HCT116 (cell line): Measurements from ENCODE around the gene HBB. TPM values are rescaled to one million over a fixed set of nuclear protein-coding genes. Genes with fewer than 3 reads are reported as not detected.

Source experiments
- ATAC-seq: fragments of 200-7000 bp; cut with Tn5 transposase; 2 replicates; pipeline ENCODE4 v1.9.1; 2020; ENCODE audit warnings: mild to moderate bottlenecking, moderate library complexity
- BruUV-seq: library from RNA; stranded (reverse); fragments of 400-500 nt; replicated peaks from 2 replicates; lab custom pipeline; 2021; lab: Mats Ljungman, UMichigan
- CTCF ChIA-PET: fragments of 300-600 bp; sonication (Branson Sonifier 250); formaldehyde crosslinking; loops from one replicate; lab custom pipeline; 2021; ENCODE audit warnings: antibody characterized with exemption; lab: Charles Lee
- POLR2A ChIA-PET: fragments of 300-600, 350-600 bp; sonication (Branson Sonifier 250); formaldehyde crosslinking; loops from one replicate; lab custom pipeline; 2021; ENCODE audit warnings: antibody characterized with exemption; lab: Charles Lee
- RAD21 ChIA-PET, 2 experiments: fragments of 300-600 bp; sonication (Branson Sonifier 250); formaldehyde crosslinking; loops; one replicate each; lab custom pipeline; 2023; ENCODE audit warnings: low total read pairs in 2 of 2; ENCODE audit not compliant: uncharacterized antibody in 2 of 2, unreplicated experiment in 2 of 2, low non-redundant PET in 1 of 2; lab: Charles Lee
- DNase-seq: peaks from one replicate; pipeline ENCODE4 v3.0.0-alpha.2; 2010; ENCODE audit warnings: low read depth, low spot score
- H2AFZ ChIP-seq: fragments of 200-600 bp; shearing (Covaris generic), sonication (generic); 2 replicates; pipeline ENCODE4 v1.6.1; 2017; ENCODE audit warnings: low read depth, mixed run types, mixed read lengths, antibody characterized with exemption, low read length; ENCODE audit not compliant: poor library complexity, severe bottlenecking
- H3K27ac ChIP-seq: 2 replicates; pipeline ENCODE4 v1.5.1; 2012; ENCODE audit warnings: low read depth, low read length
- H3K27me3 ChIP-seq: fragments of 200-600 bp; sonication (generic); 2 replicates; pipeline ENCODE4 v1.6.1; 2016; ENCODE audit warnings: mixed run types, low read length, mixed read lengths; ENCODE audit not compliant: insufficient read depth
- H3K36me3 ChIP-seq, 2 experiments: fragments of 200-500 bp in 1 of 2; fragments of 200-600 bp in 1 of 2; sonication (Bioruptor generic) in 1 of 2; sonication (generic) in 1 of 2; 2 replicates each; pipeline versions ENCODE4 v1.5.1 to v1.6.1; 2014 to 2016; ENCODE audit warnings: low read length in 2 of 2, inconsistent platforms in 1 of 2, mixed read lengths in 1 of 2, mixed run types in 1 of 2; ENCODE audit not compliant: insufficient read depth in 2 of 2, control insufficient read depth in 1 of 2
- H3K4me1 ChIP-seq, 2 experiments: fragments of 200-600 bp in 1 of 2; sonication (generic) in 1 of 2; 2 replicates each; pipeline versions ENCODE4 v1.5.1 to v1.6.1; 2012 to 2017; ENCODE audit warnings: low read length in 2 of 2, inconsistent platforms in 1 of 2, mild to moderate bottlenecking in 1 of 2, mixed read lengths in 1 of 2, mixed run types in 1 of 2, moderate library complexity in 1 of 2; ENCODE audit not compliant: insufficient read depth in 2 of 2, control insufficient read depth in 1 of 2
- H3K4me2 ChIP-seq: fragments of 200-600 bp; sonication (generic); 2 replicates; pipeline ENCODE4 v1.6.1; 2017; ENCODE audit warnings: mixed run types, low read length, mixed read lengths
- H3K4me3 ChIP-seq, 2 experiments: fragments of 200-600 bp in 1 of 2; sonication (generic) in 1 of 2; replicated peaks in 1 of 2; 2 replicates each; pipeline ENCODE4 v1.5.1; 2011 to 2016; ENCODE audit warnings: low read length in 2 of 2, control low read depth in 1 of 2, low read depth in 1 of 2, mild to moderate bottlenecking in 1 of 2, mixed read lengths in 1 of 2, mixed run types in 1 of 2
- H3K79me2 ChIP-seq: fragments of 200-600 bp; sonication (generic); 2 replicates; pipeline ENCODE4 v1.6.1; 2017; ENCODE audit warnings: mild to moderate bottlenecking, mixed run types, low read length, moderate library complexity, mixed read lengths; ENCODE audit not compliant: insufficient read depth
- H3K9ac ChIP-seq: fragments of 200-600 bp; sonication (generic); 2 replicates; pipeline ENCODE4 v1.6.1; 2016; ENCODE audit warnings: low read length, mixed read lengths
- H3K9me2 ChIP-seq: fragments of 200-600 bp; sonication (generic), shearing (Covaris generic); 2 replicates; pipeline ENCODE4 v1.6.1; 2017; ENCODE audit warnings: mixed run types, mild to moderate bottlenecking, moderate library complexity; ENCODE audit not compliant: insufficient read depth
- H3K9me3 ChIP-seq, 2 experiments: fragments of 200-500 bp in 1 of 2; fragments of 200-600 bp in 1 of 2; sonication (Bioruptor generic) in 1 of 2; sonication (generic) in 1 of 2; 2 replicates each; pipeline ENCODE4 v1.6.1; 2014 to 2017; ENCODE audit warnings: low read length in 2 of 2, mixed read lengths in 2 of 2, inconsistent platforms in 1 of 2, low read depth in 1 of 2, mild to moderate bottlenecking in 1 of 2, mixed run types in 1 of 2, moderate library complexity in 1 of 2; ENCODE audit not compliant: control insufficient read depth in 1 of 2, insufficient read depth in 1 of 2
- H4K20me1 ChIP-seq: fragments of 200-600 bp; sonication (generic), shearing (Covaris generic); 2 replicates; pipeline ENCODE4 v1.6.1; 2017; ENCODE audit warnings: mixed run types, mild to moderate bottlenecking, moderate library complexity; ENCODE audit not compliant: insufficient read depth
- CEBPB ChIP-seq: IDR thresholded peaks from 2 replicates; pipeline ENCODE4 v1.6.1; 2012; ENCODE audit warnings: low read depth
- CTCF ChIP-seq, 3 experiments: fragments of 200-600 bp in 1 of 3; sonication (generic) in 1 of 3; IDR thresholded peaks in 2 of 3; conservative IDR thresholded peaks in 1 of 3; 2 replicates each; pipeline ENCODE4 v1.5.1; 2012 to 2017; ENCODE audit warnings: low read depth in 2 of 3, low read length in 2 of 3, antibody characterized with exemption in 1 of 3, borderline replicate concordance in 1 of 3, control low read depth in 1 of 3, mild to moderate bottlenecking in 1 of 3, mixed read lengths in 1 of 3, mixed run types in 1 of 3, moderate library complexity in 1 of 3; ENCODE audit not compliant: insufficient read depth in 1 of 3
- EZH2 ChIP-seq: fragments of 200-600 bp; sonication (generic); IDR thresholded peaks from 2 replicates; pipeline ENCODE4 v1.6.1; 2017; ENCODE audit warnings: antibody characterized with exemption, mixed run types
- EZH2phosphoT487 ChIP-seq: fragments of 200-600 bp; IDR thresholded peaks from 2 replicates; pipeline ENCODE4 v1.6.1; 2018; ENCODE audit warnings: antibody characterized with exemption, borderline replicate concordance
- FOSL1 ChIP-seq: IDR thresholded peaks from 2 replicates; pipeline ENCODE4 v1.6.1; 2012; ENCODE audit warnings: low read depth
- JUND ChIP-seq: IDR thresholded peaks from 2 replicates; pipeline ENCODE4 v1.6.1; 2012
- MAX ChIP-seq: IDR thresholded peaks from 2 replicates; pipeline ENCODE4 v1.6.1; 2012
- POLR2A ChIP-seq: IDR thresholded peaks from 2 replicates; pipeline ENCODE4 v1.7.0; 2011; ENCODE audit warnings: borderline replicate concordance; ENCODE audit not compliant: insufficient read depth, insufficient read length; ENCODE audit errors: extremely low read depth
- REST ChIP-seq: IDR thresholded peaks from 2 replicates; pipeline ENCODE4 v1.6.1; 2012; ENCODE audit warnings: low read depth
- SIN3A ChIP-seq: IDR thresholded peaks from 2 replicates; pipeline ENCODE4 v1.6.1; 2012; ENCODE audit warnings: low read depth
- YY1 ChIP-seq: IDR thresholded peaks from 2 replicates; pipeline ENCODE4 v1.6.1; 2011; ENCODE audit warnings: low read length, low read depth, moderate library complexity, mild to moderate bottlenecking; ENCODE audit not compliant: insufficient replicate concordance; ENCODE audit errors: extremely low read depth
- ZBTB33 ChIP-seq: IDR thresholded peaks from 2 replicates; pipeline ENCODE4 v1.6.1; 2011; ENCODE audit warnings: mild to moderate bottlenecking, low read length, moderate library complexity; ENCODE audit not compliant: insufficient replicate concordance; ENCODE audit errors: extremely low read depth
- ZNF274 ChIP-seq: fragments of 200-500 bp; sonication (Bioruptor generic); IDR thresholded peaks from 2 replicates; pipeline ENCODE4 v1.6.1; 2014; ENCODE audit warnings: mild to moderate bottlenecking, low read depth, low read length, inconsistent platforms
- intact Hi-C: fragments of 100-400 bp; cut with micrococcal nuclease; formaldehyde crosslinking; loops from 2 replicates; pipeline ENCODE4 v1.10.0; 2022
- total RNA-seq: library from RNA; stranded (reverse); gene quantifications from one replicate; pipeline ENCODE4 v1.2.1, GENCODE V29; 2021; ENCODE audit not compliant: unreplicated experiment

Gene HBB
- total RNA-seq, 1 experiment from 2014 or later: not detected

- no peak for TF ChIP-seq REST
Measured at GRCh38 chr11:5196067-5196466, 30.8 kb downstream of the HBB start (continued).

- no peak for ATAC-seq
Measured at GRCh38 chr11:5192738-5193137, 34.1 kb downstream of the HBB start.

More at GRCh38 chr11:5192738-5193137, 34.1 kb downstream of the HBB start:
- H3K4me1 ChIP-seq: no peaks in the 10 kb centered on the region
- ChIA-PET POLR2A (no interaction called here), RAD21 (no interaction called here), CTCF (no interaction called here)
- H3K79me2 ChIP-seq: no peaks in the 10 kb centered on the region
- DNase-seq: no peak
- H4K20me1 ChIP-seq: no peaks in the 10 kb centered on the region
- intact Hi-C loops: no loop called here
- BruUV-seq: no TSS peak
- H3K36me3 ChIP-seq: no peaks in the 10 kb centered on the region
- H3K4me2 ChIP-seq: no peak overlapping the region
- peaks cover 4% of the 10 kb centered on the region; the same call in 1 of the 2 replicates for H3K27me3 ChIP-seq
- no peaks in the 10 kb centered on the region for H3K9me3 ChIP-seq
- no peak overlapping the region for H2AFZ ChIP-seq
- no peak overlapping the region for H3K27ac ChIP-seq
- no peak overlapping the region for H3K4me3 ChIP-seq
- no peak for TF ChIP-seq CEBPB
- TF ChIP-seq SIN3A: no peak
- no peak for TF ChIP-seq POLR2A
- TF ChIP-seq JUND: no peak
- no peak for TF ChIP-seq CTCF (IDR thresholded peaks at IDR 0.05 in 2 of 3, conservative IDR thresholded peaks at IDR 0.05 in 1 of 3; ENCODE audit: borderline replicate concordance in 1 of 3, insufficient read depth in 1 of 3, low read depth in 2 of 3, low read length in 2 of 3)
- no peak for TF ChIP-seq FOSL1
- TF ChIP-seq MAX: no peak
- no peak for TF ChIP-seq EZH2phosphoT487
- TF ChIP-seq YY1: no peak
- TF ChIP-seq ZNF274: no peak
- TF ChIP-seq ZBTB33: no peak
- no peak for TF ChIP-seq EZH2
- TF ChIP-seq, all 23 proteins: peak for 0
- H3K9ac ChIP-seq: no peak overlapping the region
- no peaks in the 10 kb centered on the region for H3K9me2 ChIP-seq
